Measurements from ENCODE around the gene TROAP.

DNA sequence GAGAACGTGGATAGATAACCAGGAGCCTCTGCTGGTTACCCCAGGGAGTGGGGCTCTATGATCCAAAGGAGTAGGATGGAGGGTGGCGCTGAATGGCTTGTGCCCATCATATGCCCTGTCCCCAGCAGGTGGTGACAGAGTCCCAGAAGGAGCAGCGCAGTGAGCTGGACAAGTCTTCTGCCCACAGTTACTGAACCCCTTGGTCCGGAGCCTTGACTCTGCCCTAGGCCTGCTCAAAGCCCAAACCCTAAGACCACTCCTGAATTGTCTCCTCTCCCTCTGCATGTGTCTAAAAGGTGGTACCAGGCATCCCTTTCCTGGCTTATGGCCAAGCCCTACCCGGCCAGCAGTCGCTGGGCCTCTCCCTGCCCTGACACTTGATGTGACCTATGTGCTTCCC, 24.9 kb upstream of the TROAP start:
- TF ChIP-seq CTCF (IDR thresholded peaks at IDR 0.05; ENCODE audit: low read depth, low read length, poor library complexity, severe bottlenecking) (no peak), EZH2phosphoT487 (IDR thresholded peaks at IDR 0.05; ENCODE audit: borderline replicate concordance, low read length) (no peak)

All from DOHH2 (cell line).